Right ventricle myocardium inferior (tissue), 1 donor: Measurements from ENCODE around the gene ARSG. TPM values are rescaled to one million over a fixed set of nuclear protein-coding genes. Genes with fewer than 3 reads are reported as not detected.

Source experiments
- ATAC-seq: fragments of 200-7000 bp; cut with Tn5 transposase; one replicate; pipeline ENCODE4 v1.9.1; 2020; ENCODE audit warnings: mild to moderate bottlenecking, moderate library complexity
- DNase-seq: peaks from one replicate; pipeline ENCODE4 v3.0.0; 2021; ENCODE audit errors: missing footprints
- intact Hi-C: fragments of 100-400 bp; cut with DNase I; formaldehyde crosslinking; loops from one replicate; pipeline ENCODE4 v1.11.0; 2022
- microRNA-seq: library from miRNA; unstranded; fragments of <30 nt; microRNA quantifications from one replicate; pipeline ENCODE4 v1.2.0, GENCODE V29; 2020
- total RNA-seq: library from RNA; stranded (reverse); fragmentation: NEBNext Ultra II Directional; extraction: Animal tissue kit (Norgen Biotek cat#: 25700); gene quantifications from one replicate; pipeline ENCODE4 v1.2.1, GENCODE V29; 2021
- donor health status: DM: no; HTN: yes; CAD: no; lungs with severe emphysema.

The ARSG gene
- total RNA-seq, 1 donor from 2014 or later, result 2.2 TPM

- intact Hi-C loops, result loop anchor here (2.0 to 5.0 kb wide), 5 partner anchors 30 to 295 kb away; partner anchors contain the start of gene AMZ2
- DNase-seq (no peak), ATAC-seq (peak; percentile 83)
These were observed 171.3 kb downstream of the ARSG start for GRCh38 chr17:68462381-68463210.

DNA sequence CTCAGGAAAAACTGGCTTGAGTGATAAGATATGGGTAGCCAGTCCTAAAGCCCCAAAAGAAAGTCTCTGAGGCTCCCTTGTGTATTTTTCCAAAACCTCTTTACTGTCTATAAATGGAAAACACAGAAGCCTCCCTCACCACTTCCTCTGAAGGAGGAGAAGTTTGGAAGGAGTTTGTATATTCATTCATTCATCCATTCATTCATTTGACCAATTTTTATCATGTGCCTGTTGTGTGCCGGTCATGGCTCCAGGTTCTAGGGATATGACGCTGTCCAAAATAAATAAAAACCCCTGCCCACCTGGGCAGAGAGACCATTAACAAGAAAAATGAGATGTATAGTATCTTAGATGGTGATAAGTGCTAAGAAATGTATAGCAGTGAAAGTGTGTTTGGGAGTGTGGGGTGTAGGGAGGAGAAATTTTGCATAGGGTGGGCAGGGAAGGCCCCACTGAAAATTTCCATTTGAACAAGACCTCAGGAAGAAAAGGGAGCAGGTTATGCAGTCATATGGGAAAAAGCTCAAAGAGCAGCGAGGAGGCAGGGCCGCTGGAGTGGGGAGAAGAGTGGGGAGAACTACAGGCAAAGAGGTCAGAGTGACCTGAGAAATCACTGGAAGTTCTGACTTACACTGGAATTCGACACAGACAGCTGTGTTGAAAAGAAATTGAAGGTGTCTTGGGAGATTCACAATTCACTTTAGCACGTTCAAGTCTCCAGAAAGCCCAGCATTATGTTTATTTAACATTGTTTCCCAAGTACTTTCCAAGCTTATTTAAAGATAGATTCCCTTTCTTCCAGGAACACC lies 172.1 kb downstream of the ARSG start:
- DNase-seq (no peak), ATAC-seq (no peak)
- intact Hi-C loops, result loop anchor here (2.0 to 5.0 kb wide), 5 partner anchors 31 to 294 kb away; partner anchors contain the start of gene AMZ2

GRCh38 chr17:68468334-68468733 lies 177.0 kb downstream of the ARSG start:
- ATAC-seq, result peak; percentile 84
- no peak for DNase-seq
- intact Hi-C loops, result loop anchor here (5.0 kb wide), 1 partner anchor 144 kb away; no protein-coding TSS in a partner anchor

GRCh38 chr17:68468788-68469187 lies 177.5 kb downstream of the ARSG start:
- DNase-seq (no peak), ATAC-seq (no peak)
- intact Hi-C loops, result loop anchor here (5.0 kb wide), 1 partner anchor 144 kb away; no protein-coding TSS in a partner anchor

Small RNA genes lying within 50 kb of the gene (microRNA-seq; reads per million reads assigned to microRNA genes)
- not detected for gene MIR635

Other genes with a start within 250 kb of the ARSG start
- gene AMZ2, start 43.5 kb upstream of the ARSG start, total RNA-seq, result 89.8 TPM
- 0.16 TPM for gene SLC16A6, start 368 bp upstream of the ARSG start, total RNA-seq
- gene WIPI1, start 166.0 kb downstream of the ARSG start, total RNA-seq, result 62.8 TPM
- 584 TPM for gene PRKAR1A, start 220.9 kb downstream of the ARSG start, total RNA-seq